Sigmoid colon (tissue), 3 donors: ENCODE data around the gene PAIP2B.

Experiments used
- POLR2A ChIP-seq, 2 donors: fragments of 450-650 bp; IDR thresholded peaks; one replicate each; pipeline ENCODE4 v1.6.1; 2016; ENCODE audit warnings: antibody characterized with exemption in 2 of 2, mild to moderate bottlenecking in 2 of 2, moderate library complexity in 2 of 2
- TF ChIP-seq, protein P1 (sequence below), 4 experiments: fragments of 450-650 bp in 3 of 4; fragments of 200-600 bp in 1 of 4; IDR thresholded peaks; one replicate each; pipeline ENCODE4 v1.5.1; 2016 to 2019; ENCODE audit warnings: antibody characterized with exemption in 4 of 4, mild to moderate bottlenecking in 3 of 4, moderate library complexity in 2 of 4

DNA sequence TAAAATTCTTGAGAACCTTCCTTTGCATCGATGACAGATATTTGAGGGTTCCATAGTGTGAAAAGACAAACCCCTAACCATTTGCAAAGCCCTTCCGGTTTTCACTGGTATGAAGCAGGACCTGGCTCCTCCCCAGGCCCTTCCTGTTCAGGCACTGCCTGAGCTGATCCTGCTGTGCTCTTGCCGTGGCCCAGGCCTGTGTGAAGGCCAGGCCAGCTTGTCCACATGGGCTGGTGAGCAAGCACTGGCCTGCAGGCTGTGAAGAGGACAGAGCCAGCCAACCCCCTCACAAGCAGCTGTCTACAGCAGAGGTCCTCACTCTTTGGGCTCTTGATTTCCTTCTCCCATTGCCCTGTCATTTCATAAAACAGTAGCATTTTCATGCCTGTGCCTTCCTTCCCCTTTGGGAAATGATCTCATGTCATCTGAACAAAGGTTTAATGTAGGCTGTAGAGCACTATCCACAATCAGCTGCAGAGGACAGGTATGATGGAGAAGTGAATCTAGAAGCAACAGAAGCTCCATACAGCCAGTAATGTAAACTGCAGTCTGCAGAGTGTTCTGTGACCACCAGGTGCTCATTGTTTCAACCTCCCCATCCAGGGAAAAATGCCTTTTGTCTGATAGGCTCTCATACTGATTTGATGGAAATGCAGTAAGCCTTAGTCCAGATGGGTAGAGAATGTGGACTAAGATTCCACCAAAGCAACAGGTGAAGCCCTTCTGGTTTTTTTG lies 76.7 kb downstream of the PAIP2B start:
- TF ChIP-seq, protein P1, sequence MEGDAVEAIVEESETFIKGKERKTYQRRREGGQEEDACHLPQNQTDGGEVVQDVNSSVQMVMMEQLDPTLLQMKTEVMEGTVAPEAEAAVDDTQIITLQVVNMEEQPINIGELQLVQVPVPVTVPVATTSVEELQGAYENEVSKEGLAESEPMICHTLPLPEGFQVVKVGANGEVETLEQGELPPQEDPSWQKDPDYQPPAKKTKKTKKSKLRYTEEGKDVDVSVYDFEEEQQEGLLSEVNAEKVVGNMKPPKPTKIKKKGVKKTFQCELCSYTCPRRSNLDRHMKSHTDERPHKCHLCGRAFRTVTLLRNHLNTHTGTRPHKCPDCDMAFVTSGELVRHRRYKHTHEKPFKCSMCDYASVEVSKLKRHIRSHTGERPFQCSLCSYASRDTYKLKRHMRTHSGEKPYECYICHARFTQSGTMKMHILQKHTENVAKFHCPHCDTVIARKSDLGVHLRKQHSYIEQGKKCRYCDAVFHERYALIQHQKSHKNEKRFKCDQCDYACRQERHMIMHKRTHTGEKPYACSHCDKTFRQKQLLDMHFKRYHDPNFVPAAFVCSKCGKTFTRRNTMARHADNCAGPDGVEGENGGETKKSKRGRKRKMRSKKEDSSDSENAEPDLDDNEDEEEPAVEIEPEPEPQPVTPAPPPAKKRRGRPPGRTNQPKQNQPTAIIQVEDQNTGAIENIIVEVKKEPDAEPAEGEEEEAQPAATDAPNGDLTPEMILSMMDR (IDR thresholded peaks at IDR 0.05), result no peak
- TF ChIP-seq POLR2A (IDR thresholded peaks at IDR 0.05), result no peak
